CD14-positive monocyte (primary cell): ENCODE results near the gene CCDC149. TPM values are rescaled to one million over a fixed set of nuclear protein-coding genes. Genes with fewer than 3 reads are reported as not detected.

Source experiments
- DNase-seq, 3 donors: peaks; one replicate each; pipeline ENCODE4 v3.0.0-alpha.2; 2011 to 2022
- H2AFZ ChIP-seq: 2 replicates; pipeline ENCODE4 v1.6.0; 2012; ENCODE audit warnings: mild to moderate bottlenecking, low read depth, low read length, inconsistent platforms; ENCODE audit not compliant: insufficient read depth, poor library complexity, severe bottlenecking
- H3K27ac ChIP-seq, 2 donors: 1 replicate in 1 of 2; 2 replicates in 1 of 2; pipeline ENCODE4 v1.5.1; 2012 to 2013; ENCODE audit warnings: low read length in 2 of 2, control low read depth in 1 of 2, inconsistent platforms in 1 of 2, low read depth in 1 of 2, mild to moderate bottlenecking in 1 of 2
- H3K27me3 ChIP-seq, 2 donors: one replicate each; pipeline versions ENCODE4 v1.6.0 to v1.6.1; 2011 to 2013; ENCODE audit warnings: low read length in 2 of 2; ENCODE audit not compliant: control insufficient read depth in 2 of 2, insufficient read depth in 2 of 2
- H3K36me3 ChIP-seq, 2 donors: replicated peaks in 1 of 2; 1 replicate in 1 of 2; 2 replicates in 1 of 2; pipeline versions ENCODE4 v1.5.1 to v1.6.1; 2012 to 2013; ENCODE audit warnings: low read length in 2 of 2, control low read depth in 1 of 2, inconsistent platforms in 1 of 2, mild to moderate bottlenecking in 1 of 2; ENCODE audit not compliant: insufficient read depth in 2 of 2, control insufficient read depth in 1 of 2
- H3K4me1 ChIP-seq, 2 donors: 1 replicate in 1 of 2; 2 replicates in 1 of 2; pipeline versions ENCODE4 v1.5.1 to v1.6.1; 2012 to 2013; ENCODE audit warnings: low read length in 2 of 2, control low read depth in 1 of 2, inconsistent platforms in 1 of 2, mild to moderate bottlenecking in 1 of 2, moderate library complexity in 1 of 2; ENCODE audit not compliant: insufficient read depth in 2 of 2, control insufficient read depth in 1 of 2
- H3K4me2 ChIP-seq: replicated peaks from 2 replicates; pipeline ENCODE3; 2012; ENCODE audit warnings: low read length, moderate library complexity, mild to moderate bottlenecking; ENCODE audit not compliant: poor library complexity, severe bottlenecking; ENCODE audit errors: extremely low read depth
- H3K4me3 ChIP-seq, 3 experiments: fragments of 200-600 bp in 1 of 3; sonication (generic) in 1 of 3; replicated peaks in 1 of 3; 1 replicate in 2 of 3; 2 replicates in 1 of 3; pipeline ENCODE4 v1.5.1; 2011 to 2013; ENCODE audit warnings: low read length in 3 of 3, mild to moderate bottlenecking in 3 of 3, control low read depth in 2 of 3, low read depth in 2 of 3, inconsistent platforms in 1 of 3, moderate library complexity in 1 of 3
- H3K79me2 ChIP-seq: 2 replicates; pipeline ENCODE4 v1.6.0; 2012; ENCODE audit warnings: mild to moderate bottlenecking, control low read depth, inconsistent platforms, low read length, moderate library complexity; ENCODE audit not compliant: insufficient read depth
- H3K9ac ChIP-seq: 2 replicates; pipeline ENCODE4 v1.6.0; 2017; ENCODE audit warnings: low read length, mild to moderate bottlenecking; ENCODE audit not compliant: insufficient read depth, poor library complexity, severe bottlenecking
- H3K9me3 ChIP-seq, 2 donors: replicated peaks in 1 of 2; 1 replicate in 1 of 2; 2 replicates in 1 of 2; pipeline versions ENCODE4 v1.5.1 to v1.6.1; 2012 to 2013; ENCODE audit warnings: low read length in 2 of 2, control low read depth in 1 of 2; ENCODE audit not compliant: control insufficient read depth in 1 of 2, insufficient read depth in 1 of 2
- H4K20me1 ChIP-seq: 2 replicates; pipeline ENCODE4 v1.6.0; 2012; ENCODE audit warnings: mild to moderate bottlenecking, low read length, control low read depth, moderate library complexity; ENCODE audit not compliant: insufficient read depth
- H3K27ac Mint-ChIP-seq, 7 donors: one replicate each; pipeline ENCODE4 v1.8.0; 2020; ENCODE audit warnings: mild to moderate bottlenecking in 7 of 7, mixed read lengths in 7 of 7, moderate library complexity in 6 of 7, inconsistent platforms in 2 of 7
- H3K27me3 Mint-ChIP-seq, 3 donors: one replicate each; pipeline ENCODE4 v1.8.0; 2021 to 2022; ENCODE audit warnings: low read depth in 3 of 3, mild to moderate bottlenecking in 3 of 3, mixed read lengths in 3 of 3, moderate library complexity in 3 of 3, inconsistent platforms in 1 of 3
- H3K36me3 Mint-ChIP-seq, 2 donors: one replicate each; pipeline ENCODE4 v1.8.0; 2020; ENCODE audit warnings: mixed read lengths in 2 of 2, inconsistent platforms in 1 of 2, mild to moderate bottlenecking in 1 of 2
- H3K4me1 Mint-ChIP-seq: one replicate; pipeline ENCODE4 v1.8.0; 2020; ENCODE audit warnings: mild to moderate bottlenecking, mixed read lengths
- H3K4me3 Mint-ChIP-seq, 2 donors: one replicate each; pipeline ENCODE4 v1.8.0; 2020; ENCODE audit warnings: mild to moderate bottlenecking in 2 of 2, mixed read lengths in 2 of 2, moderate library complexity in 1 of 2
- H3K9me3 Mint-ChIP-seq, 7 donors: one replicate each; pipeline ENCODE4 v1.8.0; 2020 to 2022; ENCODE audit warnings: mixed read lengths in 7 of 7, mild to moderate bottlenecking in 6 of 7, moderate library complexity in 6 of 7, inconsistent platforms in 2 of 7
- WGBS: methylation state at CpG from one replicate; pipeline ENCODE4 v1.1.5; 2013; ENCODE audit warnings: missing lambda C conversion rate; ENCODE audit not compliant: insufficient coverage; 5-methylcytosine and 5-hydroxymethylcytosine counted together
- intact Hi-C, 2 donors: fragments of 100-400 bp; cut with micrococcal nuclease; formaldehyde crosslinking; loops; one replicate each; pipeline versions ENCODE4 v1.15.0 to v1.15.1; 2023
- polyA plus RNA-seq, 3 donors: library from polyadenylated mRNA; depleted of rRNA in 1 of 3; unstranded in 2 of 3; stranded (reverse) in 1 of 3; fragments of 300-500 nt in 2 of 3; fragments of >200 nt in 1 of 3; fragmentation: Illumina TruSeq in 2 of 3; gene quantifications; 1 replicate in 2 of 3; 2 replicates in 1 of 3; pipeline ENCODE4 v1.2.3, GENCODE V29; 2012 to 2021
- TF ChIP-seq, protein P1 (sequence below): fragments of 200-600 bp; IDR thresholded peaks from one replicate; pipeline ENCODE4 v1.8.0; 2022; ENCODE audit warnings: antibody characterized with exemption, mild to moderate bottlenecking

The CCDC149 gene
- polyA plus RNA-seq, 3 donors: 5.5 to 15.8 (median 14.9) TPM

DNA sequence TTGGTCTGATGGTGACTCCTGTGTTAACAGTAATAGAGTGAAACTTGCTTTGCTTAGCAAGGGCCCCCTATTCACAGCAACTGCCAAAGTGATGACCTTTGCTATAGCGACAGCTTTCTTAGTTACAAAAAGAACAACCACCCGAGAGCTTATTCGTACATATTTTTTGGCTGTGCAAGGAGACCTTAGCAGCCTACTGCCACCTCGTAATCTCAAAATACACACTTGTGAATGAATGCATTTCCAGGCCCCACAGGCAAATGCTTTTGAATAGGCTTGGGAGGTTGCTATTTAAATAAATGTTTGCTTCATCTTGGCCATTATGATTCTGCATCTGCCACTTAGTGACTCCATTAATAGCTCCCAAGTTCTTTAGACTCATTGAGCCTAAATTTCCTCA is 47.4 kb downstream of the CCDC149 start:
- Mint-ChIP-seq H3K9me3 (peaks cover 16 to 30% (median 26%) of the 10 kb centered on the region in 7 donors), H3K27ac (no peak overlapping the region), H3K4me3 (no peak overlapping the region), H3K4me1 (no peaks in the 10 kb centered on the region), H3K27me3 (no peaks in the 10 kb centered on the region), H3K36me3 (peaks cover 71 to 87% of the 10 kb centered on the region in 2 donors)
- H3K9ac ChIP-seq: no peak overlapping the region
- peaks cover 21 to 30% of the 10 kb centered on the region in 2 donors for H3K9me3 ChIP-seq
- DNase-seq: no peak
- 100% methylated on average over 1 of the region's 4 CpGs for WGBS
- no peaks in the 10 kb centered on the region for H3K4me1 ChIP-seq
- TF ChIP-seq, protein P1, sequence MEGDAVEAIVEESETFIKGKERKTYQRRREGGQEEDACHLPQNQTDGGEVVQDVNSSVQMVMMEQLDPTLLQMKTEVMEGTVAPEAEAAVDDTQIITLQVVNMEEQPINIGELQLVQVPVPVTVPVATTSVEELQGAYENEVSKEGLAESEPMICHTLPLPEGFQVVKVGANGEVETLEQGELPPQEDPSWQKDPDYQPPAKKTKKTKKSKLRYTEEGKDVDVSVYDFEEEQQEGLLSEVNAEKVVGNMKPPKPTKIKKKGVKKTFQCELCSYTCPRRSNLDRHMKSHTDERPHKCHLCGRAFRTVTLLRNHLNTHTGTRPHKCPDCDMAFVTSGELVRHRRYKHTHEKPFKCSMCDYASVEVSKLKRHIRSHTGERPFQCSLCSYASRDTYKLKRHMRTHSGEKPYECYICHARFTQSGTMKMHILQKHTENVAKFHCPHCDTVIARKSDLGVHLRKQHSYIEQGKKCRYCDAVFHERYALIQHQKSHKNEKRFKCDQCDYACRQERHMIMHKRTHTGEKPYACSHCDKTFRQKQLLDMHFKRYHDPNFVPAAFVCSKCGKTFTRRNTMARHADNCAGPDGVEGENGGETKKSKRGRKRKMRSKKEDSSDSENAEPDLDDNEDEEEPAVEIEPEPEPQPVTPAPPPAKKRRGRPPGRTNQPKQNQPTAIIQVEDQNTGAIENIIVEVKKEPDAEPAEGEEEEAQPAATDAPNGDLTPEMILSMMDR: no peak
- no peak overlapping the region for H3K27ac ChIP-seq
- intact Hi-C loops: no loop called here
- no peaks in the 10 kb centered on the region for H4K20me1 ChIP-seq
- H3K36me3 ChIP-seq: peaks cover 15 to 84% of the 10 kb centered on the region in 2 donors
- H3K4me2 ChIP-seq: no peak overlapping the region
- H3K4me3 ChIP-seq: no peak overlapping the region
- no peaks in the 10 kb centered on the region for H3K27me3 ChIP-seq
- H2AFZ ChIP-seq: no peak overlapping the region
- H3K79me2 ChIP-seq: no peaks in the 10 kb centered on the region

GRCh38 chr4:24863799-24864198 is 49.0 kb downstream of the CCDC149 start:
- no peak for DNase-seq
- 100% methylated on average over 3 of the region's 8 CpGs for WGBS
- H3K4me2 ChIP-seq: no peak overlapping the region
- H3K36me3 ChIP-seq: peaks cover 10 to 68% of the 10 kb centered on the region in 2 donors
- H3K4me3 ChIP-seq: no peak overlapping the region
- H3K4me3 Mint-ChIP-seq: no peak overlapping the region
- no peak overlapping the region for H3K9ac ChIP-seq
- intact Hi-C loops: no loop called here
- H3K27me3 ChIP-seq: no peaks in the 10 kb centered on the region
- peak overlapping the region in 1 of 7 donors; percentile 15 for H3K27ac Mint-ChIP-seq
- peaks cover 16 to 32% (median 25%) of the 10 kb centered on the region in 7 donors for H3K9me3 Mint-ChIP-seq
- H2AFZ ChIP-seq: no peak overlapping the region
- no peaks in the 10 kb centered on the region for H4K20me1 ChIP-seq
- H3K27ac ChIP-seq: no peak overlapping the region
- TF ChIP-seq, protein P1: no peak
- no peaks in the 10 kb centered on the region for H3K4me1 ChIP-seq
- peaks cover 65 to 81% of the 10 kb centered on the region in 2 donors for H3K36me3 Mint-ChIP-seq
- no peaks in the 10 kb centered on the region for H3K27me3 Mint-ChIP-seq
- no peaks in the 10 kb centered on the region for H3K79me2 ChIP-seq
- H3K9me3 ChIP-seq: peaks cover 21 to 30% of the 10 kb centered on the region in 2 donors
- H3K4me1 Mint-ChIP-seq: no peaks in the 10 kb centered on the region
